ENCODE measurements around the gene PRKD3.
"Not testable (repeated sequence)": the region's sequence is repeated elsewhere in the genome, so short reads cannot be mapped to it uniquely, and the experiment has no call there.

The PRKD3 gene

GRCh38 chr2:37307500-37307899 is 17.1 kb downstream of the PRKD3 start:
- H3K27me3 ChIP-seq: no peaks in the 10 kb centered on the region
- no peak overlapping the region for H3K9ac ChIP-seq
- H3K36me3 ChIP-seq: peaks cover 8 to 27% (median 15%) of the 10 kb centered on the region in 11 experiments; a peak in 21 of 22 replicates
- H3K9me3 ChIP-seq (replicated peaks in 1 of 11): peaks cover 10 to 15% (median 12%) of the 10 kb centered on the region in 11 experiments; a peak in 21 of 22 replicates
- no peak overlapping the region for H3K4me2 ChIP-seq
- peaks cover 0 to 8% (median 0%) of the 10 kb centered on the region in 10 experiments; a peak in 3 of 20 replicates for H3K4me1 ChIP-seq
- no peak for TF ChIP-seq Cebpa-rat (IDR thresholded peaks at IDR 0.05)
- H3K4me3 ChIP-seq: no peak overlapping the region
- H3K27ac ChIP-seq: no peak overlapping the region
- peaks cover 0 to 68% (median 5%) of the 10 kb centered on the region in 11 experiments; a peak in 11 of 22 replicates for H4K20me1 ChIP-seq

- no peak for TF ChIP-seq Cebpa-rat (IDR thresholded peaks at IDR 0.05)
- H3K27ac ChIP-seq: no peak overlapping the region
- peaks cover 0 to 8% (median 0%) of the 10 kb centered on the region in 10 experiments; a peak in 3 of 20 replicates for H3K4me1 ChIP-seq
- peaks cover 10 to 16% (median 12%) of the 10 kb centered on the region in 11 experiments; a peak in 21 of 22 replicates for H3K9me3 ChIP-seq (replicated peaks in 1 of 11)
- H3K9ac ChIP-seq: no peak overlapping the region
- H3K36me3 ChIP-seq: peaks cover 8 to 30% (median 14%) of the 10 kb centered on the region in 11 experiments; a peak in 21 of 22 replicates
- H3K4me2 ChIP-seq: no peak overlapping the region
- no peaks in the 10 kb centered on the region for H3K27me3 ChIP-seq
- H4K20me1 ChIP-seq: peaks cover 0 to 73% (median under 1%) of the 10 kb centered on the region in 11 experiments; a peak in 9 of 22 replicates
- no peak overlapping the region for H3K4me3 ChIP-seq
Observed at GRCh38 chr2:37306024-37306423, 18.6 kb downstream of the PRKD3 start.

- H3K4me2 ChIP-seq: no peak overlapping the region
- no peak for TF ChIP-seq Cebpa-rat (IDR thresholded peaks at IDR 0.05)
- H3K27me3 ChIP-seq: no peaks in the 10 kb centered on the region
- H4K20me1 ChIP-seq: peaks cover 0 to 61% (median 0%) of the 10 kb centered on the region in 11 experiments; a peak in 6 of 22 replicates
- H3K27ac ChIP-seq: no peak overlapping the region
- no peak overlapping the region for H3K9ac ChIP-seq
- peaks cover 10 to 22% (median 17%) of the 10 kb centered on the region in 11 experiments; a peak in 21 of 22 replicates for H3K9me3 ChIP-seq (replicated peaks in 1 of 11)
- H3K4me1 ChIP-seq: peaks cover 0 to 4% (median 0%) of the 10 kb centered on the region in 10 experiments; a peak in 3 of 20 replicates
- H3K4me3 ChIP-seq: no peak overlapping the region
- peaks cover 8 to 37% (median 15%) of the 10 kb centered on the region in 11 experiments; a peak in 21 of 22 replicates for H3K36me3 ChIP-seq
Observed at GRCh38 chr2:37302701-37303252, 21.9 kb downstream of the PRKD3 start.

- Histone ChIP-seq H3K4me1 (no peaks in the 10 kb centered on the region), H3K9me3 (replicated peaks in 1 of 11) (peaks cover 10 to 22% (median 17%) of the 10 kb centered on the region in 11 experiments; a peak in 21 of 22 replicates), H4K20me1 (peaks cover 0 to 56% (median 0%) of the 10 kb centered on the region in 11 experiments; a peak in 7 of 22 replicates), H3K27ac (no peak overlapping the region), H3K4me3 (no peak overlapping the region), H3K27me3 (no peaks in the 10 kb centered on the region), H3K4me2 (no peak overlapping the region), H3K9ac (no peak overlapping the region), H3K36me3 (peaks cover 8 to 41% (median 18%) of the 10 kb centered on the region in 11 experiments; a peak in 21 of 22 replicates)
- no peak for TF ChIP-seq Cebpa-rat (IDR thresholded peaks at IDR 0.05)
Observed at GRCh38 chr2:37301408-37301807, 23.2 kb downstream of the PRKD3 start.

GRCh38 chr2:37300578-37300977 is 24.1 kb downstream of the PRKD3 start:
- Histone ChIP-seq H3K9me3 (replicated peaks in 1 of 11) (peaks cover 10 to 22% (median 17%) of the 10 kb centered on the region in 11 experiments; a peak in 21 of 22 replicates), H3K4me2 (no peak overlapping the region), H3K27me3 (no peaks in the 10 kb centered on the region)

GRCh38 chr2:37300146-37300545 is 24.5 kb downstream of the PRKD3 start:
- TF ChIP-seq Cebpa-rat (IDR thresholded peaks at IDR 0.05): no peak
- Histone ChIP-seq H3K4me3 (no peak overlapping the region), H3K27me3 (no peaks in the 10 kb centered on the region), H3K9ac (no peak overlapping the region), H3K9me3 (replicated peaks in 1 of 11) (peaks cover 10 to 22% (median 17%) of the 10 kb centered on the region in 11 experiments; a peak in 21 of 22 replicates), H3K36me3 (peaks cover 8 to 43% (median 18%) of the 10 kb centered on the region in 11 experiments; a peak in 21 of 22 replicates), H3K4me1 (0 out of 20 replicates have a peak, but pooled peaks cover 0 to 8% (median 0%) of the 10 kb centered on the region in 10 experiments), H3K27ac (no peak overlapping the region), H4K20me1 (peaks cover 0 to 48% (median 0%) of the 10 kb centered on the region in 11 experiments; a peak in 4 of 22 replicates), H3K4me2 (no peak overlapping the region)

More at GRCh38 chr2:37300578-37300977, 24.1 kb downstream of the PRKD3 start:
- no peak overlapping the region for H3K27ac ChIP-seq
- no peak overlapping the region for H3K4me3 ChIP-seq
- H4K20me1 ChIP-seq: peaks cover 0 to 49% (median 0%) of the 10 kb centered on the region in 11 experiments; a peak in 5 of 22 replicates
- 0 out of 20 replicates have a peak, but pooled peaks cover 0 to 4% (median 0%) of the 10 kb centered on the region in 10 experiments for H3K4me1 ChIP-seq
- peaks cover 8 to 43% (median 18%) of the 10 kb centered on the region in 11 experiments; a peak in 21 of 22 replicates for H3K36me3 ChIP-seq
- H3K9ac ChIP-seq: no peak overlapping the region
- TF ChIP-seq Cebpa-rat (IDR thresholded peaks at IDR 0.05): no peak

- Histone ChIP-seq H3K4me3 (no peak overlapping the region), H4K20me1 (peaks cover 0 to 34% (median 0%) of the 10 kb centered on the region in 11 experiments; a peak in 4 of 22 replicates), H3K4me1 (0 out of 20 replicates have a peak, but pooled peaks cover 0 to 8% (median 0%) of the 10 kb centered on the region in 10 experiments), H3K27ac (no peak overlapping the region), H3K9ac (no peak overlapping the region), H3K9me3 (replicated peaks in 1 of 11) (peaks cover 0 to 9% (median 6%) of the 10 kb centered on the region in 11 experiments; a peak in 17 of 22 replicates), H3K27me3 (no peaks in the 10 kb centered on the region), H3K4me2 (no peak overlapping the region), H3K36me3 (peaks cover 2 to 35% (median 8%) of the 10 kb centered on the region in 11 experiments; a peak in 18 of 22 replicates)
- TF ChIP-seq Cebpa-rat (IDR thresholded peaks at IDR 0.05): no peak
Observed at GRCh38 chr2:37297632-37298031, 27.0 kb downstream of the PRKD3 start.

- TF ChIP-seq Cebpa-rat (IDR thresholded peaks at IDR 0.05): no peak
- Histone ChIP-seq H4K20me1 (peaks cover 0 to 22% (median 4%) of the 10 kb centered on the region in 11 experiments; a peak in 4 of 22 replicates), H3K27me3 (no peaks in the 10 kb centered on the region), H3K4me3 (no peak overlapping the region), H3K27ac (no peak overlapping the region), H3K4me1 (0 out of 20 replicates have a peak, but pooled peaks cover 0 to 8% (median 0%) of the 10 kb centered on the region in 10 experiments), H3K36me3 (peaks cover 11 to 43% (median 23%) of the 10 kb centered on the region in 11 experiments; a peak in 18 of 22 replicates), H3K4me2 (no peak overlapping the region), H3K9me3 (replicated peaks in 1 of 11) (peaks cover 0 to 9% (median 5%) of the 10 kb centered on the region in 11 experiments; a peak in 9 of 22 replicates), H3K9ac (no peak overlapping the region)
Observed at GRCh38 chr2:37295469-37296073, 29.1 kb downstream of the PRKD3 start.

- H3K9me3 ChIP-seq (replicated peaks in 1 of 11); H3K4me2 ChIP-seq; H3K9ac ChIP-seq; H3K4me1 ChIP-seq; H3K4me3 ChIP-seq; H3K27me3 ChIP-seq; H3K27ac ChIP-seq: not testable (repeated sequence)
- Histone ChIP-seq H4K20me1 (peaks cover 0 to 22% (median 4%) of the 10 kb centered on the region in 11 experiments; a peak in 4 of 22 replicates), H3K36me3 (peaks cover 14 to 46% (median 29%) of the 10 kb centered on the region in 11 experiments; a peak in 18 of 22 replicates)
Observed at GRCh38 chr2:37294858-37295257, 29.8 kb downstream of the PRKD3 start.
